Activated CD4-positive, alpha-beta T cell treated with anti-CD3 and anti-CD28 coated beads for 4 hours (primary cell): ENCODE measurements around the gene ZCCHC14.

Source experiments
- DNase-seq, 2 donors: peaks; one replicate each; pipeline ENCODE4 v3.0.0-alpha.2; 2020

The ZCCHC14 gene

DNA sequence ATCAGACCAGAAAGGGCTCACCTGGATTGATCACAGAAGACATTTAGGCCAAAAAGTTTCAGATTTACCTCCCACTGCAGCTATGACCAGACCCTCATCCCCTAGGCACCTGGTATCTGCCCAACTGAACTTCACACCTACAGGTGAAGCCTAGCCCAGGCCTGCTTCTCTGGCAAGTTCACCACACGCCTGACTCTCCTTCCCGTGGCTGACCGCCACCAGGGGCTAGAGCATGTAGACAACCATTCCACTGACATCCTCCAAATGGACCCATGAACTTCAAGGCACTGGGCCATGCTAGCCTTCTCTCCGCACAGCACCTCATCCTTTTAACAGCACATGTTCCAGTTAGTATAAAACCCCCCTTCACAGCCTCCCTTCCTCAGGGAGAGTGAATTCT lies 18.8 kb downstream of the ZCCHC14 start:
- DNase-seq: no peak

DNA sequence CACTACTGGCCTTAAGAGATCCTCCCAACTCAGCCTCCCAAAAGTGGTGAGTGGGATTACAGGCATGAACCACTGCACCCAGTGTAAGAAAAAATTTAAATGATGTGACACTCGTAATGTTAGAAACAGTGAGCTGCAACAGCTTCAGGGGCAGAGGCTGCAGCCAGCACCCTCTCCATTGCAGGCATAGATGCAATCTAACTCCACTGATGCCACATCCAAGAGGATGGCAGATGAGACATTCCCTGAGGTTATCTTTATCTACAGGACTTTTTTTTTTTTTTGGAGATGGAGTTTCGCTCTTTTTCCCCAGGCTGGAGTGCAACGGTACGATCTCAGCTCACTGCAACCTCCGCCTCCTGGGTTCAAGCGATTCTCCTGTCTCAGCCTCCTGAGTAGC lies 19.9 kb downstream of the ZCCHC14 start:
- DNase-seq: no peak

DNA sequence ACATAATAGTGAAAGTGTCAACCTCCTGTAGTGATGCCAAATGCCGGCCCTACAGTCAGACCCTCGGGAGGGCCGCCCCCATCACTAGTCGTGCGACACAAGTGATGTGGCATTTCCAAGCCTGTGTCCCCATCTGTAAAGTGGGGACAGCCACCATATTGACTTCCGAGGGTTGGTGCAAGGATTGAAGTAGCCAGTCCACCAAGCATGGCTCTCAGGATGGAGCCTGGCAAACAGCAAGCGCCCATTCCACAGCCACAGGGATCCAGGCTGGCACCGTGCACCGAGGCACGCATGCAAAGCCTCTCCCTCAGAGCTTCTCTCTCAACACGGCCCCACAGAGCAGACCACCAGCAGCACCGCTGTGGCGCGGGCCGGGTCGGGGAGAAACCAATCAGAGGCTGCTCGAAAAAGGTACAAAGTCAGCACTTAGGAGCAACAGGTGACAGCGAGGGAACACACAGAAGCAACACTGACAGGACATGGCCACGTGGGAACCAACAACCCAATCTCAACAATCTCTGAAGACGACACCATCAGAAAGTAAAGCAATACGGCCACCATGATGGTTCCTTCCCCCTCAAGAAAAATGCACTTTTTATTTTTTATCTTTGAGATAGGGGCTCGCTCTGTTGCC lies 20.6 kb downstream of the ZCCHC14 start:
- no peak for DNase-seq

GRCh38 chr16:87471278-87472141 lies 21.3 kb downstream of the ZCCHC14 start:
- DNase-seq: no peak

DNA sequence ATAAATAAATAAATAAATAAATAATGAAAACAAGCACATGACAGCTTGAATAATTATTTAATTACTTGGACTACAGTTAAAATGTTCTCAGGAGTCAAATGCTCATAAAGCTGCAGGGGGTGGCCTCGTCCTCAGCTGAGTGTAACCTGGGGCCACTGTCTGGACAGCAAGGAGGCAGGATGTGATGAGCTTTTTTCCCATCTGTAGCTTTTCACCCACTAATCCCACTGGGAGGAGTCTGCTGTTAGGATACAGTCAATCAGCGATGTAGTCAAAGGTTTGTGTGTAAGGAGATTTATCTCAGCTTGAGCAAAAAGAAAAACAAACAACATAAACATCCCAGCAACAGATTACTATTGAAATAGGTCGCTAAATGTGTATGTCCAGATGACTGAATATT lies 22.5 kb downstream of the ZCCHC14 start:
- no peak for DNase-seq

GRCh38 chr16:87469169-87469568 lies 23.7 kb downstream of the ZCCHC14 start:
- DNase-seq: no peak

GRCh38 chr16:87468550-87468949 lies 24.3 kb downstream of the ZCCHC14 start:
- DNase-seq: no peak

DNA sequence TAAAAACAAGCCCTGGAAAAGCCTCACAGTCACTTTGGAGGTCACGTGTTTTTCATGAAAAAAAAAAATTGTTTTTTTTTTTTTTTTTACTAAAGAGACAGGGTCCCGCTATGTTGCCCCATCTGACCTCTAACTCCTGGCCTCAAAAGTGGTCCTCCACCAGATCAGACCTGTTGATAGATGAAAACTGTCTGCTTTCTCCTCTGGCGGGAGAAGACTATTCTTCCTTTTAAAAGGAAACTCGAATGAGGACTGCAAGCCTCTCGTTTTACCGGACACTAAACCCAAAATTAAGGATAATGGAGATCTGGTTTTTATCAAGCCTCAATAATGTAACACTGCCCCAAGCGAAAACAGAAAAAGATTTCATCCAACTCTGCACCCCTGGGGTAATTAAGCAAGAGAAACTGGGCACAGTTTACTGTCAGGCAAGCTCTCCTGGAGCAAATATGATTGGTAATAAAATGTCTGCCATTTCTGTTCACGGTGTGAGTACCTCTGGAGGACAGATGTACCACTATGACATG lies 25.8 kb downstream of the ZCCHC14 start:
- DNase-seq: no peak

- DNase-seq: no peak
Measured at GRCh38 chr16:87465879-87466278, 26.9 kb downstream of the ZCCHC14 start.

GRCh38 chr16:87465306-87465705 lies 27.5 kb downstream of the ZCCHC14 start:
- DNase-seq: no peak

GRCh38 chr16:87464691-87465300 lies 28.0 kb downstream of the ZCCHC14 start:
- peak; percentile 28 to 41 for DNase-seq

DNA sequence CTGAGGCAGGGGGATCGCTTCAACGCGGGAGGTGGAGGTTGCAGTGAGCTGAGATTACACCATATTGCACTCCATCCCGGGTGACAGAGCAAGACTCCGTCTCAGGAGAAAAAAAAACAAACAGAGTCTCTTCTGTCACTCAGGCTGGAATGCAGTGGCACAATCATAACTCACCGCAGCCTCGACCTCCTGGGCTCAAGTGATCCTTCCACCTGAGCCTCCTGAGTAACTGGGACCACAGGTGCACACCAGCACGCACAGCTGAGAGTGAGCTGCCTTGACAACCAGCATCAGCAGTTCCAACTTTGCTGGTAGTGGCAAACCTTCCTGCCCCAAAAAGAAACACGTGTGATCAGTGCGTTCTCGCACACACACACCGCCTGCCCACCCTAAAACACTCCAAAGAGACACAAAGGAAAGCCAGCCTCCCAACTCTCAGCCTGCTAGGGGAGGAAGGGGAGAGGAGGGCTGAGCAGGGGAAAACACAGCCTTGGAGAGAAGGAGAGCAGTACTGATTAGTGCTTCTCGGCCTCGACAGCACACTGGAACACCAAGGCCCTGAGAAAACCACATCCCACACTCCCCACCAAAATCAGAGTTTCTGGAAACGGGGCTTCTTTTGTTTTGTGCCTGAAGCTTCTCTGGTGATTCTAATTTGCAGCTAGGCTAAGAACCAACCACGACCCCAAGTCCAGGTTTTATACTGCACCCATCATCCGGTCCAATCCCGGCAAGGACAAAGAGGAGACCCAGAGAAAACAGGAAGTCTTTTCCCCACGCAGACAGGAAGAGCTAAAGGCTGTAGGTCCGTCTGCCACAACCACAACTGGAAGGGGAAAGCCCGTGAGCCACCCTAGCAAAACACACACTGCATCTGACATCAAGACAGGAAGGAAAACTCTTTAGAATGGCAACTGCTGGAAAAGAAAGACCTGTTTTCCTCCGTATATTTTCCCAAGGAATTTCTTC lies 28.8 kb downstream of the ZCCHC14 start:
- peak; percentile 27 to 30 for DNase-seq

- peak; percentile 14 to 26 for DNase-seq
Measured at GRCh38 chr16:87461466-87461991, 31.3 kb downstream of the ZCCHC14 start.

DNA sequence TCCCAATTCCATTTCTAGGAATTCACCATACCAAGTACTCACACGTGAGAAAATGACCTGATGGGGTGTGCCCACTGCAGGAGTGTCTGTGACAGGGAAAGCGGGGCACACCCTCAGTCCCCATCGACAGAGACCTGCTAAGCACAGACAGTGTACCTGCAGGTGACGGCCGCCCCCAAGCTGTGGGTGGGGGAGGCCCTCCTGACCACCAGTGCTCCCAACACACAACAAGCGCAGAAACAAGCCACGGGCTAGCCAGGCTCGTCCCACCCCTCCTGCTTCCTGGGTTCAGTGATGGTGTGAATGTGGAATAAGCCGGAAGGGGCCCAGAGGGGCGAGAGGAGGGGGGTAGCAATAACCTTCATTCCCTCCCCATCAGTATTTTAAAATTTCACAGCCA lies 31.9 kb downstream of the ZCCHC14 start:
- DNase-seq: no peak

GRCh38 chr16:87459833-87460232 lies 33.0 kb downstream of the ZCCHC14 start:
- no peak for DNase-seq

DNA sequence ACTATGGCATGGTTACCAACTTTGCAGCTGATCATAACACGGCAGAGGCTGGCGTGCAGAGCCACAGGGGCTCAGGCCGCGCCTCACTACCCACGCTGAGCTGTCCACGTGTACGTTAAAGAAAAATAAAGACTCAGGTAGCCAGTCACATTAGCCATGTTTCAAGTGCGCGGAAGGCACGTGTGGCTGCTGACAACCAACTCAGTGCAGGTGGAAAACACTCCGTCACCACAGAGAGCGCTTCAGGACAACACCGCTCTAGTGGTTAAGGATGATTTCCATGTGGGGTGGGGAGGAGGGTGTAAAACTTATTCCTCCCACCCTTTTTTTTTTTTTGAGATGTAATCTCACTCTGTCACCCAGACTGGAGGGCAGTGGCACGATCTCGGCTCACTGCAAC lies 33.8 kb downstream of the ZCCHC14 start:
- no peak for DNase-seq

DNA sequence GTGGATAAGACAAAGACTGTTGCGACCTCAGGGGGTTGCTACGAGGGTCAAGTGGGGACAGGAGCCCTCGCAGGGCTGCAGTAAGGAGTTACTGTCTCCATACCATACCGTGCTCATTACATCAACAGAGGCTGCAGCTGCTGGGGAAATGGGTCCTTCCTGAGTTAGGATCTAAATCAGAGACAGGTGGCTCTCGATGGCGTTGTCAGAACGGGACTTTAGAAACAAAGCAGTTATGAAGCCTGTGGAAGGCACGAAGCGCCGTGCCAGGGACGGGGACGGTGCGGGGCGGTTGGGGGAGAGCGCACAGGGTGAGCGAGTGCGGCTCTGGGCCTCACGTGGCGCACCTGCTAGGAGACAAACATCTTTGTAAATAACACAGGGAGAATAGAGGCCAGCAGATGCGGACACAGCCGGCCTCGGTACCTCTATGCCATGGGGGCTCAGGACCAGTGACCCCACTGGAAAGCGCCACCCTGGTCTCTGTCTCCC lies 34.4 kb downstream of the ZCCHC14 start:
- DNase-seq: no peak

DNA sequence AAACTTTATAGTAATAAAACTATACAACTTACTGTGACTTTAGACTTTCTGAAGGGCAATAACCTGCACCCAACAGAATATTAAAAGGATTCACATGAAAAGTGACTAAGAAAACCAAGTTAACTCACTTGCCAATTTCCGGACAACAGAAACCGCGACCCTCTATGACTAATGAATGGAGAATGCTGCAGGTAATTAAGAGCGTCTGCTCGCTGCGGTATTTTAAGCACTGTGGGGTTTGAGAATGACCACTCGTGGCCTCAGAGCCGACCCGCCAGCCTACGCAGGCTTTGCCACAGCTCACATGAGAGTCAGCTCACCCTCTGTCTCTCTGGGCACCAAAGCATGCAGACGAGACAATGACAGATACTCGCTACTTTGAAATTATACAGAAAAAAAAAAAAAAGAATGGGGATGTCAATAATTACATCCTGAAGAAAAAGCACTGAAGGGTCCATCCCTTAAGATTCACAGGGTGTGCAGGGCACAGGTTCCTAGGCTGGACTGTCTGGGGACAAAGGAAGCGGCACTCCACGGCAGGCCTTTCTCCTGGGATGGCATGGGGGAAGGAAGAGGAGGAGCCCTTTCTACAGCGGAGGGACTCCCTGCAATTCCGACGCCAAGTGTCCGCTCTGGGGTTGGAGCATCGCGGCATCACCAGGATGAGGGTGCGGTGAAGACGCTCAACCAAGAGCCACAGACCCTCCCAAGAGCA lies 35.0 kb downstream of the ZCCHC14 start:
- DNase-seq: peak; percentile 41 to 44

- DNase-seq: no peak
Measured at GRCh38 chr16:87457061-87457611, 35.7 kb downstream of the ZCCHC14 start.

DNA sequence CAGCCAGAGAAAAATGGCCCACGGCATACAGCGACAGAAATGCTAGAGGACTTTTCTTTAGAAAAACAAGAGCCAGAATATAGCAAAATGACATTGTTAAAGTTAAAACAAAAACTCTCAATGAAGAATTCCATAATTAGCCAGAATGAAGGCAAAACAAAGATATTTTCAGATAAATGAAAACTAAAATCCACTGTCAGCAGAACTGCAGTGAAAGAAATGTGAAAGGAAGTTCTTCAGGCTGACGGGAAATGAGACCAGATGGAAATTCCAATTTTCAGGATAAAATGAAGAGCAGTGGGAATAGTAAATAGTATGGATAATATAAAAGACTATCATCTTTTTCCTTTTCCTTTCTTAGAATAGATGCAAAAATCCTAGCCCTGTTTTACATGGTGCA lies 38.4 kb downstream of the ZCCHC14 start:
- DNase-seq: no peak

- no peak for DNase-seq
Measured at GRCh38 chr16:87453326-87453725, 39.5 kb downstream of the ZCCHC14 start.
